Osteocyte (in vitro differentiated cells): Measurements from ENCODE around the gene STIM2. TPM values are rescaled to one million over a fixed set of nuclear protein-coding genes. Genes with fewer than 3 reads are reported as not detected.
A peak's percentile ranks its signal among the peaks of the same experiment; 100 is the strongest.

ENCODE experiments used
- DNase-seq: peaks from one replicate; pipeline ENCODE4 v3.0.0; 2021; ENCODE audit warnings: mixed read lengths; ENCODE audit not compliant: unreplicated experiment; ENCODE audit errors: extremely low spot score
- H3K27ac Mint-ChIP-seq: one replicate; pipeline ENCODE4 v1.8.0; 2021; ENCODE audit warnings: mild to moderate bottlenecking, mixed read lengths; ENCODE audit not compliant: unreplicated experiment
- H3K27me3 Mint-ChIP-seq: one replicate; pipeline ENCODE4 v1.8.0; 2021; ENCODE audit warnings: mixed read lengths; ENCODE audit not compliant: unreplicated experiment
- H3K36me3 Mint-ChIP-seq: one replicate; pipeline ENCODE4 v1.8.0; 2021; ENCODE audit warnings: mixed read lengths; ENCODE audit not compliant: unreplicated experiment
- H3K4me1 Mint-ChIP-seq: one replicate; pipeline ENCODE4 v1.8.0; 2021; ENCODE audit warnings: mixed read lengths; ENCODE audit not compliant: unreplicated experiment
- H3K4me3 Mint-ChIP-seq: one replicate; pipeline ENCODE4 v1.8.0; 2021; ENCODE audit warnings: mild to moderate bottlenecking, moderate library complexity, mixed read lengths; ENCODE audit not compliant: unreplicated experiment
- H3K9me3 Mint-ChIP-seq: one replicate; pipeline ENCODE4 v1.8.0; 2021; ENCODE audit warnings: mixed read lengths; ENCODE audit not compliant: unreplicated experiment
- total RNA-seq: library from RNA; stranded (reverse); gene quantifications from 2 replicates; pipeline ENCODE4 v1.2.1, GENCODE V29; 2021
- TF ChIP-seq, protein P1 (sequence below): fragments of 200-600 bp; sonication (generic); IDR thresholded peaks from 2 replicates; pipeline ENCODE4 v1.5.0; 2021; ENCODE audit warnings: antibody characterized with exemption, mild to moderate bottlenecking, moderate library complexity

STIM2 gene
- total RNA-seq, 1 donor from 2014 or later: 14.1 TPM

GRCh38 chr4:26857278-26858034, 3.2 kb upstream of the STIM2 start:
- peak overlapping the region; percentile 80 for H3K27ac Mint-ChIP-seq

DNA sequence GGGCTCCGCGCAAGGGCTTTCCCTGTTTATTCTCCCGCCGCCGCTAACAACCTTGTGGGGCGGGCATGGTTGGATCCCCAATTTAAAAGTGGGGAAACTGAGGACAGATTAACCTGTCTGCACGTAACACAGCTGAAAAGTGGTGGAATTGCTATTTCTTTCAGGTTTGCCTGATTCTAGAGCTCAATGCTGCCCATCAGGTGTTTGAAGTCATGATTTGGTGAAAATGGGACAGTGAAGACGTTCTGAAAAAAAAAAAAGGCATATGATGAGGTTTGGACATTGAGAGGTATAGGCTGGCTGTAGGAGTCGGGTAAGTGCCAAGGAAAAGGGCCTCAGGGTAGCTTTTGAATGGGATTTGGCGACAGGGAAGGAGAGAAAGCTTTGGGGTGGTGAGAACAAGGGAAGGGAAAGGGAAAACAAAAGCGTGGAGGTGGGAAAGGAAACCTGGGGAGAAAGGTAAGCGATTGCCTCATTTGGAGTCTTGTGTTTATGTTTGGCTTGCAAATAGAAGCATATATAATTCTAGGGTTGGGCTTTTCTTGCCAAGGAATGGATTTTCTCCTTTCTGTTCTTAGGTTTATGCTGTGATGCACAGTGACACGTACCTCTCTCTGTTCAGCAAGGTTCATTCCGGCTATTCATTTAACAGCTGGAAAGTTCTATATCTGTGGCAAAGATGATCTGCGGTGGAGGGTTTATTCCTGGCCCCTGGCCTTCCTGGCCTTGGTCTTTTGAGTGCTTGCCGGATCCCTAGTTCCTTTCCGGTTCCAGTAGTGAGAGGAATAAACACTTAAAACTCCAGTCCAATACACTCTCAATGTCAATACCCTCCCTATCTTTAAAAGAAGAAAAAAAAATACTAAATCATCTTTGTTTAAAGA, 2.4 kb upstream of the STIM2 start:
- peaks cover 38% of the 10 kb centered on the region for H3K4me1 Mint-ChIP-seq
- H3K27ac Mint-ChIP-seq: peak overlapping the region; percentile 29
- H3K36me3 Mint-ChIP-seq: no peaks in the 10 kb centered on the region

More at GRCh38 chr4:26857278-26858034, 3.2 kb upstream of the STIM2 start:
- no peaks in the 10 kb centered on the region for H3K9me3 Mint-ChIP-seq
- H3K4me1 Mint-ChIP-seq: peaks cover 33% of the 10 kb centered on the region
- peaks cover 3% of the 10 kb centered on the region for H3K27me3 Mint-ChIP-seq
- peak; percentile 95 for DNase-seq
- TF ChIP-seq, protein P1, sequence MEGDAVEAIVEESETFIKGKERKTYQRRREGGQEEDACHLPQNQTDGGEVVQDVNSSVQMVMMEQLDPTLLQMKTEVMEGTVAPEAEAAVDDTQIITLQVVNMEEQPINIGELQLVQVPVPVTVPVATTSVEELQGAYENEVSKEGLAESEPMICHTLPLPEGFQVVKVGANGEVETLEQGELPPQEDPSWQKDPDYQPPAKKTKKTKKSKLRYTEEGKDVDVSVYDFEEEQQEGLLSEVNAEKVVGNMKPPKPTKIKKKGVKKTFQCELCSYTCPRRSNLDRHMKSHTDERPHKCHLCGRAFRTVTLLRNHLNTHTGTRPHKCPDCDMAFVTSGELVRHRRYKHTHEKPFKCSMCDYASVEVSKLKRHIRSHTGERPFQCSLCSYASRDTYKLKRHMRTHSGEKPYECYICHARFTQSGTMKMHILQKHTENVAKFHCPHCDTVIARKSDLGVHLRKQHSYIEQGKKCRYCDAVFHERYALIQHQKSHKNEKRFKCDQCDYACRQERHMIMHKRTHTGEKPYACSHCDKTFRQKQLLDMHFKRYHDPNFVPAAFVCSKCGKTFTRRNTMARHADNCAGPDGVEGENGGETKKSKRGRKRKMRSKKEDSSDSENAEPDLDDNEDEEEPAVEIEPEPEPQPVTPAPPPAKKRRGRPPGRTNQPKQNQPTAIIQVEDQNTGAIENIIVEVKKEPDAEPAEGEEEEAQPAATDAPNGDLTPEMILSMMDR: no peak
- no peaks in the 10 kb centered on the region for H3K36me3 Mint-ChIP-seq
- peak overlapping the region; percentile 82 for H3K4me3 Mint-ChIP-seq

DNA sequence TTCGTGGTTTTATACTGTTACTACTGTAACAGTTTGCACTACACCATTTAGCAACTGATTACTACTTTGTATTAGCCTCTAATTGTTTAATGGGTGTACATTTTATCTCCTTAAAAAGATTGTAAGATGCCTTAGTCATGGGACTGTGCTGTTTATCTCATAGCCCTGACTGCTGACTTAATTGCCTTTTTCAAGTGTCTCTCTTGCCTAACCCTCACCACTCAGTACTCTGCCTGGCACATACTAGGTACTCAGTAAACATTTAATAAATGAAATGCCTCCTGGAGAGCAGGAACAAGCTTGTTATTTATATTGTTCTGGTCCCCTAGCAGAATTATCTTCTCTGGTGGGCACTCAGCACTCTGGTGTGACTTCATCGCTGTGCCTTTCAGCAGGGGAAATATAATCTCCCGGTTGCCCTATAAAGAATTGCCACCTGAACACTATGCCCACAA, 1.7 kb upstream of the STIM2 start:
- H3K36me3 Mint-ChIP-seq: no peaks in the 10 kb centered on the region
- H3K4me1 Mint-ChIP-seq: peaks cover 38% of the 10 kb centered on the region
- no peaks in the 10 kb centered on the region for H3K27me3 Mint-ChIP-seq
- TF ChIP-seq, protein P1: no peak
- DNase-seq: no peak
- H3K9me3 Mint-ChIP-seq: no peaks in the 10 kb centered on the region
- no peak overlapping the region for H3K27ac Mint-ChIP-seq
- H3K4me3 Mint-ChIP-seq: peak overlapping the region; percentile 82

More for the DNA sequence above, 2.4 kb upstream of the STIM2 start:
- TF ChIP-seq, protein P1: no peak
- Mint-ChIP-seq H3K27me3 (peaks cover 3% of the 10 kb centered on the region), H3K4me3 (peak overlapping the region; percentile 82), H3K9me3 (no peaks in the 10 kb centered on the region)
- no peak for DNase-seq

DNA sequence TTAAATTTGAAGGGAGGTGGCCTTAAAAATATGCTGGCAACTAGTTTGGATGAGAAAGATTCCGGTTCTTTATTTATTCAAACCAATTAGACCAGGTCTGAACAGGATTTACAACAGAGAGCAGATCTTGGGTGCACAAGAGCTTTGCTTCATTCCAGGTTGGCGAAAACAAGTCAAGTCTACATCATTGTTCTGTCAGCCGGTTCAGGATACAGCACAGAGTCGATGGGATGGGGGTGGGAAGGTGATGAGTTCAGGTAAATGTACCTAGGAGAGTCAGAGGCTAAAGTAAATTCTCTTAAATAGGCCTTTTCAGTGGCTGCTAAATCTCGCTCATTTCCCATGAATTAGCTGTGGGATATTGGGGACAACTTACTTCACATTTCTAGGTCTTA, 882 bp upstream of the STIM2 start:
- no peaks in the 10 kb centered on the region for H3K36me3 Mint-ChIP-seq
- peaks cover 38% of the 10 kb centered on the region for H3K4me1 Mint-ChIP-seq
- H3K27me3 Mint-ChIP-seq: no peaks in the 10 kb centered on the region
- DNase-seq: no peak
- H3K9me3 Mint-ChIP-seq: no peaks in the 10 kb centered on the region
- TF ChIP-seq, protein P1: no peak
- H3K27ac Mint-ChIP-seq: peak overlapping the region; percentile 91
- peak overlapping the region; percentile 94 for H3K4me3 Mint-ChIP-seq
